Neural progenitor cell (in vitro differentiated cells): ENCODE measurements around the gene PITRM1.

Source experiments
- EZH2 ChIP-seq: fragments of 200-600 bp; sonication (generic); IDR thresholded peaks from 2 replicates; pipeline ENCODE4 v1.6.1; 2017; ENCODE audit warnings: antibody characterized with exemption, mild to moderate bottlenecking, moderate library complexity
- EZH2phosphoT487 ChIP-seq: fragments of 200-600 bp; sonication (generic); IDR thresholded peaks from 2 replicates; pipeline ENCODE4 v1.6.1; 2017; ENCODE audit warnings: antibody characterized with exemption
- TF ChIP-seq, protein P1 (sequence below): fragments of 200-600 bp; sonication (generic); IDR thresholded peaks from 2 replicates; pipeline ENCODE4 v1.5.1; 2017; ENCODE audit warnings: antibody characterized with exemption, mild to moderate bottlenecking

DNA sequence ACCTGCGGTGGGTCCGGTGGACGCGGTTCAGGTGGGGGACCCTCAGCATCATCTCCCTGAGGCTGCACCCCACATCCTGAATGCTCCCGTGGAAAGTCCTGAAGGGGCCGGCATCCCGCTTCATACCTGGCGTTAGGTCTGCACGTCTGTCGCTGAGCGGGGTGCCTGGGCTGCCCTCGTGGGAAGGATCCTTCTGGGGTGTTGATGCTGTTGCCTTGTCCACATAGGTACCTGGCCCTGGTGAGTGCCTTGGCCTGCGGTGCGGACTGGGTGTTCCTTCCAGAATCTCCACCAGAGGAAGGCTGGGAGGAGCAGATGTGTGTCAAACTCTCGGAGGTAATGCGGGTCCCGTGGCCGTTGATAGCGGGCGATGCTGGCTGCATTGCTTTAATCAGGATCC is 67.4 kb downstream of the PITRM1 start:
- TF ChIP-seq, protein P1, sequence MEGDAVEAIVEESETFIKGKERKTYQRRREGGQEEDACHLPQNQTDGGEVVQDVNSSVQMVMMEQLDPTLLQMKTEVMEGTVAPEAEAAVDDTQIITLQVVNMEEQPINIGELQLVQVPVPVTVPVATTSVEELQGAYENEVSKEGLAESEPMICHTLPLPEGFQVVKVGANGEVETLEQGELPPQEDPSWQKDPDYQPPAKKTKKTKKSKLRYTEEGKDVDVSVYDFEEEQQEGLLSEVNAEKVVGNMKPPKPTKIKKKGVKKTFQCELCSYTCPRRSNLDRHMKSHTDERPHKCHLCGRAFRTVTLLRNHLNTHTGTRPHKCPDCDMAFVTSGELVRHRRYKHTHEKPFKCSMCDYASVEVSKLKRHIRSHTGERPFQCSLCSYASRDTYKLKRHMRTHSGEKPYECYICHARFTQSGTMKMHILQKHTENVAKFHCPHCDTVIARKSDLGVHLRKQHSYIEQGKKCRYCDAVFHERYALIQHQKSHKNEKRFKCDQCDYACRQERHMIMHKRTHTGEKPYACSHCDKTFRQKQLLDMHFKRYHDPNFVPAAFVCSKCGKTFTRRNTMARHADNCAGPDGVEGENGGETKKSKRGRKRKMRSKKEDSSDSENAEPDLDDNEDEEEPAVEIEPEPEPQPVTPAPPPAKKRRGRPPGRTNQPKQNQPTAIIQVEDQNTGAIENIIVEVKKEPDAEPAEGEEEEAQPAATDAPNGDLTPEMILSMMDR, result no peak
- TF ChIP-seq EZH2 (no peak), EZH2phosphoT487 (no peak)
